ENCODE results near the gene LAMC2.

The LAMC2 gene

DNA sequence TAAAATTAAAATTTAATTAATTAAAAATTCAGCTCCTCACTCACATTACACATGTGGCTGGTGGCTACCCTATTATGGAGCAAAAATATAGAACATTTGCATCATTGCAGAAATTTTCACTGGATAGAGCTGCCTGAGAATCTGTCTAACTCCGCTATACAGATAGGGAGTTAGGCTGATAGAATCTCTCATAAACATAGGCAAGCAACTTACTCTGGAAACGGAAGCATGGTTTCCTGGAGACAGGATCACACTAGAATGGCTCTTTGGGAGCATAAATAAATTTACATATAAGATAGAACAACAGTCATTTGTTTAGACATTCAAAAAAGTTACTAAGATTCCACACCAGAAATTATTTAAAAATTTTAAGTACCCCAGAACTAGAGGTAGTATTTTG is 12.2 kb upstream of the LAMC2 start:
- DNase-seq: no peak

DNA sequence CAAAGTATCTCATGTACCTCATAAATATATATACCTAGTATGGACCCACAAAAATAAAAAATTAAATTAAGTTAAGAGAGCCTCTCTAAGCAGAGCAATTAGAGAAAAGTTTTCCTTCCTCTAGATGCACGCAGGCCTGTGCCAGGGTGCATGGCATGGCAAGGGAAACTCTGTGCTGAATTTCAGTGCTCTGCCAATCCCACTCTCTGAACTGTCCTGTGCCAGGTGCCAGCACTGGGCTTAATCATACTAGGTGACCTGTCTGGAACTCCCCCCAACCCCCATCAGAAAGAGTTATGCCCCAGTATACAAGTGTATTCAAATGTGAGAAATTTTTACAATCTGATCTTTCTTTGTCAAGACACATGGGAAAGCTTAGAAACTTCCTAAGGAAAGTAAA is 10.4 kb upstream of the LAMC2 start:
- DNase-seq: no peak

DNA sequence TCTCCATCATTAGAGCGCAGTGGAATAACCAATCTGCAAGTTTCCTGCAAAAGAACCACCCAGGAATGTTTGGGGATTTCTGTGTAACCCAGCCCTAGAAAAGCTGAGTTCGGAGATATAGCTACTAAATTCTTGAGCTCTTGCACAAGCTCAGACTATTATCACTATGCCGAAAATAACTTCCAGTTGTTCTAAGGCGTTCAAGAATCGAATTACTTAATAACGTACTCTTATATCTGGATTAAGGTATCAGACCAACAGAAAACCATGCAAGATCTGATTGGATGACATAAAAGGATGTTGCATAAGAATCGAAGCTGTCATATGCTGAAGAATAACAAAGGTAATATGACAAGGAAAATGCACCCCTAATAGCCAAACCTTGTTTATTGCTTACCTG is 7.5 kb upstream of the LAMC2 start:
- DNase-seq: no peak

DNA sequence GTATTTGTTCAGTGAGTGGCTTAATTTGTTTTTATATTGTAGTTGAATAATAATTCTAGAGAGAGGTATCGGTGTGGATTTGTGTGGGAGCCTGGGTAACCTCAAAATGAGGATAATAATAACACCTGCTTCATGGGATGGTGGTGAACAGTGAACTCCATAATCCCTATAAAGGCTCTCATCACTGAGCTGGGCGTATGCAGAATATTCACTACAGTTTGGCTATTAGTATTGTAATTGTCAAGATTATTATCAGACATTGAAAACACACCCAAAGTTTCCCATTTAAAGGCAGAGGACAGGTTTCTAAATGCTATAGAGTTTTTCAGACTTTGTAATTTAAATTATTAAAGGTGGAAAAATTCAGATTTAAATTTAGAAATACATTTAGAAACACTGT is 7.0 kb upstream of the LAMC2 start:
- no peak for DNase-seq

DNA sequence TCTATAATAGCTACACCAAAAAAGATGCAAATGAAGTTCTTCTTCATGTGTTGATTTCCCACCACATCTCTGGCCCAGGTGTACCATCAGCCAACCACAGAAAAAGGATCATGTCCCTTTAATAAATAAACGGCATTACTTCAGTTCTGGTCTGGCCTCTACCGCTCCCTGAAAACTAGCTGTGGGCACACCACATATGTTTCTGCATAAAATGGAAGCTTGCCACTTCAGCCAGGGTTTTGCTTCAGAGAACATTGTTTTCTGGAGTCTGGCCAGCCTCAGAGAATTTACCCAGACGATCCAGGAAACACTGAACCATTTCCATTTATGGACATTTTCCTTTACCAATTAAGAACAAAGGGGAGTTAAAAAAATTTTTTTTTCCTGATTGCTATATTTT is 5.8 kb upstream of the LAMC2 start:
- peak; percentile 92 for DNase-seq

DNA sequence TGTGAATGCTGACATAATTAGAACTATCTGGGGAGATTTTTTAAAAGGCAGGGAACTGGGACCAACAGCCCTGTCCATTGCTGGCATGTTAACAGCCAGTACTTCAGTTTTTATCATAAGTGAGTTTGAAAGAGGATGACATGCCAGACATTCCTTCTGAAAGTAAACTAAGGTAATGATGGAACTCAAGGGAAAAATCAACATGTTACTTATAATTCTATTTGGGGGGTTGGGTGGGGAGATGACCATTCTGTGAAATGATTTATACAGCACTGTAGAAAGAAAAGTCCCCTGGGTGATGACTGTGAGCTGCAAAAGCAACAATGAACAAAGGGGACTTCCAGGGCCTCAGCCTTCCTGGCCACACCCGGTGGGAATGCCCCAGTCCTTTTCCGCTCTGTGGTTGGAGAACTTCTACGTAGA is 5.4 kb upstream of the LAMC2 start:
- DNase-seq: peak; percentile 96

DNA sequence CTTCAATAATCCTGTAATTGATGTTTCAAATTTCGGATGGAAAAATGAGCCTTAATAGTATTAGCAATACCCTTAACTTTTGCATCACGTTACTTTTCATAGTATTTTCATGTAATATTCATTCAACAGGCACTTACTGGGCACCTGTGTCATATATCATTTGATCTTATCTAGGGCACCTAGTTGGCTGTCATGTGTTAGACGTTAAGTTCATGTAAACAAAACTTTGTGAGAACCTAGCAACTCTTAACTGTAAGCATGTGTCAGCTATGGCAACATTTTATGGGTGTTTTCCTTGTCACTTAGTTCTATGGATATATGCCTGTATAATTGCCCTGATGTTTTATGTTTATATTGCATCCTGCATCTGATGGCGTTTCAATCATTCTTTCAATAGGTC is 777 bp downstream of the LAMC2 start:
- no peak for DNase-seq

DNA sequence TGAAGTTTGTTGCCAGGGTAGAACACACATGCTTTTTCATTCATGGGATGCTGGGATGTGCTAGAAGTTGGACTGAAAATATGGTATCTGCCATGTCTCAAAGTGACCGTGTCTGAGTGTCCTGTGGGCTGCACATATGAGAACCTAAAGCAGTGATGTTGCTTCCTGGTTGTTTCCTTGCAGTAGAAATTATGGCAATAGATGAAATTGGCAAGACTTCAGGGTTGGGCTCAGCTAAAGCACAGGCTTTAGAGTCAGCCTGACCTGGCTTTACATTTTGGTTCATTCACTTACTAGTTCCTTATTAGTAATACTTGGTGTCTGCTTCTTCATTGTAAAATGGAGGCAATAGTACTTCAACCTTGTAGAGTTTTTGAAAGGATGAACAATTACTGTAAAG is 2.2 kb downstream of the LAMC2 start:
- DNase-seq: no peak

DNA sequence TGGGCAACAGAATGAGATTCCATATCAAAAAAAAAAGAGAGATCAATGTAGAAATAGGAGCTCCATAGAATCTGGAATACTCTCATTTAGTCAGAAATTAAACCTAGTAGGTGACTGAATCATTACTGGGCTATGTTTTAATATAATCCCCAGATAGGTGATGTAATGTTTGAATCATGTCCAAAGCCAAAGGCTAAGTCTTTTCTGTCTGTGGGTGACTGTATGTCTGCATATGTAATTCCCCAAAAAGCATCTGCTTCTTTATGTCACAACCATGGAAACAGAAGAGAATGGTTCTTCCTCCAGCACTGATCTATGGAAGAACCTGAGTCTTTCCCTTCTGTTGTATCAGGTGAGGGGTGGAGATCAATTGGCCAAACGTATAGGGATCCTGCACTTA is 5.8 kb downstream of the LAMC2 start:
- peak; percentile 93 for DNase-seq

DNA sequence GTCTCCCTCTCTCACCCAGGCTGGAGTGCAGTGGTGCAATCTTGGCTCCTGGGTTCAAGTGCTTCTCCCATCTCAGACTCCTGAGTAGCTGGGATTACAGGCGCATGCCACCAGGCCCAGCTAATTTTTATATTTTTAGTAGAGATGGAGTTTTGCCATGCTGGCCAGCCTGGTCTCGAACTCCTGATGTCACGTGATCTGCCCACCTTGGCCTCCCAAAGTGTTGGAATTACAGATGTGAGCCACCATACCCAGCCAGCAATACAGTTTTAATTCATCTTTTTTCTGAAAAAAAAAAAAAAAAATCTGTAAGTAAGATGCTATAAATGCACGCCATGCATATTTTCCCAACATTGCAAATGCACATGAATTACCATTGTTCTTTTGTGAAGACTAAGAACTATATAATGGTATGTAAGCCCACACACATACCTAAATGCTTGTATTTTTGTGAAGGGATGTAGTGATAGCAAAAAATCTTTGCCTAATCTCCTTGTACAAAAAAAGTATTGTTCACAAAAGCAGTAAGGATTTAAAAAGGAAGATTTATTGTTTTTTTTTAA is 8.0 kb downstream of the LAMC2 start:
- no peak for DNase-seq

DNA sequence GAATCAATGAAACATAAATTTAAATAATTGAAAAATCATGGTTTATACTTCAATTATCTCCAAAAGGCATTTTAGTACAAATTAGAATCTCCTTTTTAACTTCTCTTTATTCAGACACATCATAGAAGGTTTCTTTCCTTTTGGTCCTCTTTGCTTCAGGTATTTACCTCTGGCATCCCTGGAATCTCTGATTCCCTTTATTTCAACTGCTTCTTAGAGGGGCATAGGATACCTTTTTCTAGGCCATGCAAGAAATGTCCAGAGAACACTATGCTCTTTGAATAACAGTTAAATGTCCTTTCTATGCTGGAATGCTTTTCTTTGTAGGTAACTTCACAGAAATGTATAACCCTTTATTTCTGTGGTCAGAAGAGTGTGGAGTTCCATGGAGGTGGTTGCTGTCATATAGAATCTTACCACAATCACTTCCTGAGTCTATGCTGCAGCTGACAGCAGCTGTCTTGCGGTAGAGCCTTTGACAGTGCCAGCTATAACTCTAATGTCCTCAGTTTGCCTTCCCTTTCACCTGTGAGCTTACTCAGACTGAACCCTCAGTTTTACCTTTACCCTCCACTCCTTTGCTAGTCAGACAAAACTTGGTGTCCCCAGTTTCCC is 8.6 kb downstream of the LAMC2 start:
- no peak for DNase-seq

DNA sequence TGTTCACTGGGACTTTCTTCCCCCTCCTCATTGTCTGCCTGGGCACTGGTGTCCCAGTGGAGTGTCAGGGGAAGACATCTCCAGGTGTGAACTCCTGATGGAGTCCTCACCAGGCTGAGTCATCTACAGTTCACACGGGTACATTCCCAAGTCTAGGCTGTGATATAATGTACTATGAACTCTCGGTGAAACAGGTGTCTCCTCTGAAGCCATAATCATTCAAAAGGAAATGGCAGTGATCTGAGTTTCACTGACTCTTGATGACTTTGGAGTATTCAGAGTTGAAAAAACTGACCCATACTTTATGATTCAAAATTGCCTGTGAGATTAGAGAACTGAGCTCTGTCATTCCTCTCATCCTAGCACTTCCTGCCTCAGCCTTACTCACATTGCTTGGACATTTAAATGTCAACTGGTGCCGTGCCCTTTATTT is 9.1 kb downstream of the LAMC2 start:
- DNase-seq: peak; percentile 59

DNA sequence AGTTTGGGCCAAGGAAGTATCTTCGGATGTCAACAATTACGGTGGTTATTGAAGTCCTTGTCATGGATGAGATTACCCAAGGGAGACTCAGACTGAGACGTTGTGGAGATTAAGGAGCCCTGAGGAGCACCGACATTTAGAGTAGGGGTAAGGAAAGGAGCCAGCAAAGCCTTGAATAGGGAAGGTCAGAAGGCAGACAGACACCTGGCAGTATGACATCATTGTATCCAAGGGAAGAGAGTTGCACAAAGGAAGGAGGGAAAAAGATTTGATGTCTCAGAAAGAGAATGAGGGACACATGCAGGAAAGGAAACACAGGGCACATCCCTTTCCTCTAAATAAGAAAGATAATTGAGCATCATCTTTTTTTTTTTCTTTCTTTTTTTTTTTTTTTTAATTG is 11.7 kb downstream of the LAMC2 start:
- no peak for DNase-seq

DNA sequence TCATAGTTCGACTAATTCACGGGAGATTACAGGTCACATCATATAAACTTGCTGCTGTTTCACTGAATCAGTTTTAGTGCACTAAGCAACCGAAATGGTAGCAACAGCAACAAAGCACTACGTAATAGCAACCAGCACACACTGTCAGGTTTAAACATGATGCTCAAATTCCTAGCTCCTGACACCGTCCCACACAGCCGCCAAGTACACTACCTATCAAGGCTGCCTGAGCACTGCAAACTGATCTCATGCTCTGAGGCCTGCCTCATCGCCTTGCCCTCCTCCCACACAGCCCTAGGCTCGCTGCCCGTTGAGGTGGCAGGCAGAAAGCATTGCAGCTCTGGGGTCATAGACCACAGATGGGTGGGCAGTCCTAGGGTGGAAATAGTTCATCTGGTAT is 12.4 kb downstream of the LAMC2 start:
- DNase-seq: peak; percentile 27

DNA sequence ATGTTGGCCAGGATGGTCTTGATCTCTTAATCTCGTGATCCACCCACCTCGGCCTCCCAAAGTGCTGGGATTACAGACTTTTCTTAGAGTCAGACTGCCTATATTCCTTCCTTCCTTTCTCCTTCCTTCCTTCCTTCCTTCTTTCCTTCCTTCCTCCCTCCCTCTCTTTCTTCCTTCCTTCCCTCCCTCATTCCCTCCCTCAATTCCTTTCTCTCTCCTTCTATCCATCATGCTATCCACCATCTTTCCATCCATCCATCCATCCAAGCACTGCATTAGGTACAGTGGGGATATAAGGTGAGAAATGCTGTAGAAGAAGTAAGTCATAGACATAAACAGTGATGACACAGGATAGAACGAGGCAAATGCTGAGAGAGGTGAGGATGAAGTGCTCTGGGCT is 13.2 kb downstream of the LAMC2 start:
- DNase-seq: no peak

DNA sequence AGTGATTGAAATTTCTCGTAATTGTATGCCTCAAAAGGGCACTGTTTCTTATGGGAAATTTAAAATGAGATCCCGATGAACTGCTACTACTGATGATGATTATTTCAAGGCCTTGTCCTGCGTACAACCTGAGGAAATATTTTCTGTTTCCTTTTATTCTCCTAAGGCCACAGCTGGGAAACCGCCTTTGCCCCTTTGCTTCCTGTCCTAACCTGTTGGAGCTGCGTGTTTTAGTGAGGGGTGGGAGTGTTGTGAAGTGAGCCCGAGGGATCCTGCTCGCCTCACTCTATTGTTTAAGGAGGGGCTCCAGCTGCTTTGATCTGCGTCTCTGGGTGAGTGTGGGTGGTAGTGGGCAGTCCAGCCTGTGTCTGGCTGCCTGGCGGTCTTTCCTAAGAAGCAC is 14.4 kb downstream of the LAMC2 start:
- no peak for DNase-seq

DNA sequence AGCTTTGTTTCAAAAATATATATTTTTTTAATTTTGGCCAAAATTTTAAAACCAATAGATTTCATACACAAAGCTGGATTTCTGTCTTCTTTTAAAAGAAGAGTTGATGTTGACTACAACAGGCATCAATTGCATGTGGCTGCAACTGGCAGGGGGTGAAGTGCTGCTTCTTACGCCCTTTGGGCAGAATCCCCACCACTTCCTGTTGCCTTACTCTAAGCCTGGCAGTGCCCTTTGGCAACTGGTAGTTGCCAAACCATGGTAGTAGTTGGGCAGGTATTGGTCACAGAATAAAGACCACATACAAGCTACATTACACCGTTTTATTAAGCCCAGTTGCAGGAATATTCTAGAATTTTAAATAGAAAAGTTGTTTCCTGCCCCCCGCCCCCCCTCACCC is 17.0 kb downstream of the LAMC2 start:
- no peak for DNase-seq

DNA sequence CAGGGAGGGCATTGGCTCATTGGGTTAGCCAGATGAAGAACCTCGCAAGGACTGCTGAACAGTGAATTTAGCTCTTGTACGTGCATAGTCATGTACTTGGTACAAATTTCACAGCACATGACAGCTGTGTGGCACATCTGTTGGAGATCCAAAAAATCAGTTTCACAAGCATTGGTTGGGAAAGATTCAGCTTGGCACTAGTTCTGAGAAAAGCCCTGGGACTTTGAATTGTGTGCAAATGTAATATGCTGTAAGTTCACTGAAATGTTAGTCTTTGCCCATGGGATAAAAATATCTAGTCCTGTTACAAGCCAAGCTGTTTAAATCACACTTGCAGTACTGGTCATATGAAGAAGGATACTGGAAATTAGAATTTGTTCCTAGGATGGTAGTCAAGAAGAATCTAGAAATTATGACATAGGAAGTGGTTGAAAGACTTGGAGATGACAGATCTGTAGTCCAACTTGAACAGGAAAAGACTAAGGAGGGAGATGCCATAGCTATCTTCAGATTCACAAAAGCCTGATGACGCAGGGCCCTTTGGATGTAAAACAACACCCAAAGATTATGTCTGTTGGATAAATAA is 19.2 kb downstream of the LAMC2 start:
- DNase-seq: peak; percentile 76

DNA sequence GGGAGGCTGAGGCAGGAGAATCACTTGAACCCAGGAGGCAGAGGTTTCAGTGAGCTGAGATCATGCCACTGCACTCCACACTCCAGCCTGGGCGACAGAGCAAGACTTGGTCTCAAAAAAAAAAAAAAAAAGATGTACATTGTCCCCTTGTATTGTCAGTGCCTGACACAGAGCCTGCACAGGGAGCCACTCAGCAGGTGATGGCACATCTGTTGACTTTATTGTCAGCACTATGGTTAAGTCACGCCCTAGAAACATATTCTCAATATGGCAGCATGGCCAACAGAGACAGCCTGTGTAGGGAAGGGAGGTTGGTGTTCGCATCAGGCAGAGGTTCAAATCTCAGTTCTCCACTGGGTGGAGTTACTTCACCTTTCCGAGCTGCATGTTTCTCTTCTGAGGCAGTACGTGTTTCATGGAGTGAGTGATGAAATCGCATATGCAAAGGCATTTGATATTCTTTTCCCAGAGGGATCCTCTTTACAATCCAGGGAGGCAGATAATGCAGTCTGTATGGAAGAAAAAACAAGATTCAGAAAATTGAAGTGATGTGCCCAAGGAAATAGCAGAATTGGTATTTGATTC is 20.6 kb downstream of the LAMC2 start:
- DNase-seq: no peak

DNA sequence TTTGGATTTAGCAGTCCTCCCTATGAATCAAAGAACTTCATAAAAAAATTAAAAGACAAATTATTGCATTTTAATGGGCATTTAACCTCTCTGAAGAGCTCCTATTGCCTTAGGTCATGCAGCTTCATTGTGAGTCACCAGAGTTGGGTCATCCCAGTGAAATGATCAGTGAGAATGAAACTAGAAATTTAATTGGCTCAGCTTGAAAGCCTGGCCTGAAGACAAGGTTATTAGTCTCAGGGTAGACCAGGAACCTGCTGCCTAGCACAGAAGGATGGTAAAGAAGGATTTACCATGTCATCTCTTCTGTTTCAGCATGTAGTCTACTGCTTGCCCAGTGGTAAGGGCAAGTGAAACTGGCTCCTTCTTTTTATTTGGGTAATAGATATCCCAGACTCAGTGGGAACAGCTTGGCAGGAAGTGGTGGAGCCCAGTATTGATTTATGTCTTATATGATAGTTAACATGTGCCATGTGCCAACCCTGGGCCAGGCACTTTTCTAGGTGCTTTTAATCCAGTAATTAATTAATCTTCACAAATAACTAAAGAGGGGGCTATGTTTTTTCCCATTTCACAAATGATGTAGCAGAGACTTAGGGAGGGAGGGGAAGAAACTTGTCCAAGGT is 23.6 kb downstream of the LAMC2 start:
- DNase-seq: peak; percentile 86

DNA sequence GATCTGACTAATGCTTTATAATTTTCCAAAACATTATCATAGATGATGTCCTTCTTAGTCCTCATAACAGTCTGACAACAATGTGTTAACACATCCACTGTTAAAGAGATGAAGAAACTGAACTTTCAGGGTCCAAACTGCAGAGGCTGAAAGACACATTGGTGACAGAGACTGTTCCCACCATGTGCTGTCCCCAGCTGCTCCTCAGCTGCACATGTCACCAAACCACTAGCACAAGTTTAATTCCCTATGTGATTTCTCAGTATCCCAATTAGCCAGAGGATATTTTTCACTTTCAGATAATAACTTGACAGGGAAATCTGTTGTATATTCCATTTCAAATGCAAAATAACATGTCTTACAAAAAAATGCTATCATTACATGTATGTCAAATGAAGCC is 24.6 kb downstream of the LAMC2 start:
- DNase-seq: no peak

DNA sequence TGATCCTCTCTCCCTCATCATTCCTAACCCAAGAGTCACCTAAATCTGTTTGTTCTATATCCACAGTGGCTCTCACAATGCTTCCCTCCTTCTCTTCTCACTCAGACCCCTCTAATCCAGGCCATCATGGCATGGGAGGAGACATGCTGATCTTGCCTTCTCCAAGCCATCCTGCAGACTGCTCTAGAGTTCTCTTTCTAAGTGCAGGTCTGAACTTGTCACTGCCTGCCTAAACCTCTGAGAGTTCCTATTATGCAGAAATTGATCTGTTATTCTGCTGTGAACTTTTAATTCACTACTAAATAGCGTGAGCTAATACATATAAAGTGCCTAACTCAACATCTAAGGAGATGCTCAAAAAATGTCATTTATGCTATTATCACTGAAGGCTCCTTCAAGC is 26.8 kb downstream of the LAMC2 start:
- DNase-seq: no peak

DNA sequence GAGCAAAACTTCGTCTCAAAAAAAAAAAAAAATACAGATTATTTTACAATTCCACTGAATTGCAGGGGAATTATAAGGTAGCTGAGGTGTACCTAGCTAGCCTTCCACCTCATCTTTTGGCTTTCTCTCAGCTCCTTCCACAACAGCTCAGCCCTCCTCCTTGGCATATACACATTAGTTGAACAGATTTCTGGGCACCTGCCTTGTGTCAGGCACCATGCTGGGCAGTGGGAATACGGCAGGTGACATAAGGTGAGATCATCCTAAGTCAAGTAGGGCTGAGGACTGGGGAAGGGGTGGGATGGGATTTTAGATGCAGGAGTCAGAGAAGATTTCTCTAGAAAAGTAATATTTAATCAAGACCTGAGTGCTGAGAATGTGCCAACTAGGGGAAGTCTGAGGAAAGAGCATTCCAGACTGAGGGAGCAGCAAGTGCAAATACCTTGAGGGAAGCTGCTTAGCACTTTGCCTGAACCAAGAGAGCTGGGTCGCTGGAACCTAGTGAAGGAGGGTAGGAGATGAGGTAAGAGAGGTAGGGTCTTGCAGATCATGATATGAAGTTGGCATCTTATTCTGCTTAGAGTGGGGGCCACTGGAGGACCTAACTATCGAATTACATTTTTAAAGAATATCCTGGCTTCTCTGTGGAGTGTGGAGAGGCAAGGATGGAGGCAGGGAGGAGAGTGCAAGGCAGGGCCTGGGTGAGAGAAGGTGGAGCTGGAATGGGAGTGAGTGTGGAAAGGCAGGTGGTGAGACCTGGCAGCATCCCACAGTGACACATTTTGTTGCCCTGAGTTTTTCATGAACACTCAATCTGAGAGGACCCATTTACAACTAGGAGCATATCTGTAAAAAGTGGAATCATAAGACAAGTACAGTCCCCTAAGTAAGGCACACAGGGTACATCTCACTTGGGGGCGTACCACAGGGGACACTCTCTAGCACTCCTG is 28.2 kb downstream of the LAMC2 start:
- DNase-seq: no peak
